K562 (cell line): Measurements from ENCODE around the gene FARSB. TPM values are rescaled to one million over a fixed set of nuclear protein-coding genes. Genes with fewer than 3 reads are reported as not detected.

Experiments used
- ATAC-seq: fragments of 200-7000 bp; cut with Tn5 transposase; 3 replicates; pipeline ENCODE4 v1.9.1; 2020; ENCODE audit warnings: moderate library complexity
- BruUV-seq: library from RNA; stranded (reverse); fragments of 400-500 nt; replicated peaks from 2 replicates; lab custom pipeline; 2021; lab: Mats Ljungman, UMichigan
- CTCF ChIA-PET: fragments of 300-600 bp; formaldehyde crosslinking; extraction: SDS; loops from one replicate; lab custom pipeline; 2021; ENCODE audit warnings: low intra/inter-chr PET ratio; lab: Yijun Ruan, JAX
- POLR2A ChIA-PET: fragments of 300-600, 350-650 bp; sonication (Branson Sonifier 250); formaldehyde crosslinking; extraction: SDS; loops from one replicate; lab custom pipeline; 2021; ENCODE audit warnings: antibody characterized with exemption, inconsistent platforms; lab: Yijun Ruan, JAX
- DNase-seq, 4 experiments: peaks; one replicate each; pipeline versions ENCODE4 v3.0.0 to v3.0.0-alpha.2; 2011 to 2018; ENCODE audit warnings: low spot score in 3 of 4, mixed read lengths in 3 of 4; ENCODE audit errors: extremely low read depth in 1 of 4
- FAIRE-seq: peaks from 2 replicates; lab custom pipeline; 2011; peaks lifted over from hg19 to GRCh38; lab: Jason Lieb, UNC
- H2AFZ ChIP-seq: 2 replicates; pipeline ENCODE4 v1.6.0; 2011; ENCODE audit warnings: low read depth, low read length, control low read depth, inconsistent platforms
- H3K27ac ChIP-seq: fragments of 200-600 bp; 3 replicates; pipeline ENCODE4 v1.8.0; 2011; ENCODE audit warnings: low read depth, mild to moderate bottlenecking, control low read depth, inconsistent platforms, low read length, moderate library complexity, mixed read lengths; ENCODE audit errors: extremely low read depth
- H3K27me3 ChIP-seq, 2 experiments: fragments of 300-600 bp in 1 of 2; 2 replicates in 1 of 2; 3 replicates in 1 of 2; pipeline versions ENCODE4 v1.6.0 to v1.8.0; 2011; ENCODE audit warnings: inconsistent platforms in 2 of 2, low read length in 2 of 2, mild to moderate bottlenecking in 1 of 2, mixed read lengths in 1 of 2, moderate library complexity in 1 of 2; ENCODE audit not compliant: control insufficient read depth in 2 of 2, insufficient read depth in 2 of 2
- H3K36me3 ChIP-seq: fragments of 300-600 bp; 3 replicates; pipeline ENCODE4 v1.8.0; 2011; ENCODE audit warnings: mild to moderate bottlenecking, low read length, inconsistent platforms; ENCODE audit not compliant: control insufficient read depth, insufficient read depth
- H3K4me1 ChIP-seq, 2 experiments: fragments of 200-600 bp in 1 of 2; replicated peaks in 1 of 2; 2 replicates in 1 of 2; 3 replicates in 1 of 2; pipeline versions ENCODE4 v1.5.1 to v1.8.0; 2011; ENCODE audit warnings: inconsistent platforms in 2 of 2, low read length in 2 of 2, mild to moderate bottlenecking in 1 of 2, mixed read lengths in 1 of 2, moderate library complexity in 1 of 2; ENCODE audit not compliant: control insufficient read depth in 2 of 2, insufficient read depth in 2 of 2
- H3K4me2 ChIP-seq: 2 replicates; pipeline ENCODE4 v1.6.1; 2011; ENCODE audit warnings: low read length, control low read depth, inconsistent platforms, mixed read lengths; ENCODE audit not compliant: insufficient read depth
- H3K4me3 ChIP-seq: fragments of 200-600 bp; sonication (generic), shearing (Covaris generic); 2 replicates; pipeline ENCODE4 v1.5.1; 2016; ENCODE audit warnings: control low read depth, inconsistent platforms
- H3K79me2 ChIP-seq: fragments of 200-600 bp; 3 replicates; pipeline ENCODE4 v1.8.0; 2011; ENCODE audit warnings: low read length, inconsistent platforms; ENCODE audit not compliant: control insufficient read depth, insufficient read depth
- H3K9ac ChIP-seq, 2 experiments: 2 replicates each; pipeline versions ENCODE4 v1.6.0 to v1.6.1; 2011; ENCODE audit warnings: low read depth in 2 of 2, low read length in 2 of 2, control low read depth in 1 of 2, inconsistent platforms in 1 of 2, mild to moderate bottlenecking in 1 of 2, mixed read lengths in 1 of 2; ENCODE audit not compliant: insufficient read depth in 1 of 2
- H3K9me1 ChIP-seq: one replicate; pipeline ENCODE4 v1.6.0; 2011; ENCODE audit warnings: inconsistent platforms, mild to moderate bottlenecking, low read length, moderate library complexity; ENCODE audit not compliant: control insufficient read depth, insufficient read depth
- H3K9me3 ChIP-seq: replicated peaks from 2 replicates; pipeline ENCODE4 v1.5.1; 2011; ENCODE audit warnings: low read depth, low read length, inconsistent platforms; ENCODE audit not compliant: control insufficient read depth, insufficient read depth
- H4K20me1 ChIP-seq: replicated peaks from 2 replicates; pipeline ENCODE4 v1.6.1; 2011; ENCODE audit warnings: low read length, inconsistent platforms, mixed read lengths; ENCODE audit not compliant: control insufficient read depth, insufficient read depth
- BCL6 ChIP-seq: fragments of 250-450 bp; sonication (Bioruptor Pico); IDR thresholded peaks from 2 replicates; pipeline ENCODE4 v1.4.0; 2020
- CBX3 ChIP-seq, 2 experiments: IDR thresholded peaks; 1 replicate in 1 of 2; 2 replicates in 1 of 2; pipeline ENCODE4 v1.6.1; 2012; ENCODE audit warnings: inconsistent platforms in 2 of 2, low read length in 2 of 2, borderline replicate concordance in 1 of 2, control low read depth in 1 of 2
- CEBPB ChIP-seq: fragments of 450-650 bp; IDR thresholded peaks from 2 replicates; pipeline ENCODE4 v1.6.1; 2016; ENCODE audit warnings: missing genetic modification characterization, missing compliant biosample characterization
- CREB1 ChIP-seq, 2 experiments: sonication (generic) in 1 of 2; formaldehyde crosslinking in 1 of 2; IDR thresholded peaks; 2 replicates each; pipeline versions ENCODE4 v1.6.1 to v1.8.0; 2012 to 2022; ENCODE audit warnings: inconsistent platforms in 1 of 2, mild to moderate bottlenecking in 1 of 2, missing genetic modification reagents in 1 of 2, moderate library complexity in 1 of 2
- CSDE1 ChIP-seq, 2 experiments: fragments of 450-650 bp; IDR thresholded peaks; 2 replicates each; pipeline ENCODE4 v1.6.1; 2016; ENCODE audit warnings: mild to moderate bottlenecking in 1 of 2
- FOXJ2 ChIP-seq: fragments of 200-800 bp; sonication (Bioruptor generic); IDR thresholded peaks from 2 replicates; pipeline ENCODE4 v1.6.1; 2016; ENCODE audit warnings: missing genetic modification characterization, missing compliant biosample characterization
- JUN ChIP-seq, 2 experiments: sonication (generic) in 1 of 2; formaldehyde crosslinking in 1 of 2; IDR thresholded peaks; 2 replicates each; pipeline versions ENCODE4 v1.6.1 to v1.8.0; 2012 to 2022; ENCODE audit warnings: borderline replicate concordance in 2 of 2, mild to moderate bottlenecking in 2 of 2, improper control_type of control experiment in 1 of 2, low read depth in 1 of 2, low read length in 1 of 2, missing genetic modification reagents in 1 of 2
- MXI1 ChIP-seq: IDR thresholded peaks from 2 replicates; pipeline ENCODE4 v1.6.1; 2011; ENCODE audit warnings: low read depth, mild to moderate bottlenecking, improper control_type of control experiment, low read length
- MYC ChIP-seq, 2 experiments: fragments of 250-450 bp in 1 of 2; sonication (Bioruptor Pico) in 1 of 2; IDR thresholded peaks; 2 replicates each; pipeline versions ENCODE4 v1.5.1 to v1.6.1; 2012 to 2021; ENCODE audit warnings: low read depth in 2 of 2, borderline replicate concordance in 1 of 2, improper control_type of control experiment in 1 of 2, low read length in 1 of 2, mild to moderate bottlenecking in 1 of 2, moderate library complexity in 1 of 2
- PHTF2 ChIP-seq: fragments of 250-450 bp; sonication (Bioruptor Pico); IDR thresholded peaks from 2 replicates; pipeline ENCODE4 v1.5.0; 2021; ENCODE audit warnings: mild to moderate bottlenecking
- POLR2AphosphoS2 ChIP-seq: IDR thresholded peaks from 2 replicates; pipeline ENCODE4 v1.6.1; 2012; ENCODE audit warnings: low read length, improper control_type of control experiment
- RAD51 ChIP-seq: fragments of 450-650 bp; IDR thresholded peaks from 2 replicates; pipeline ENCODE4 v1.7.1; 2016; ENCODE audit warnings: low read depth, mild to moderate bottlenecking, borderline replicate concordance
- ZNF3 ChIP-seq: fragments of 250-450 bp; sonication (Bioruptor Pico); IDR thresholded peaks from 2 replicates; pipeline ENCODE4 v1.5.0; 2021; ENCODE audit warnings: mild to moderate bottlenecking, moderate library complexity
- WGBS: fragments of 100-300 bp; shearing (Covaris generic); methylation state at CpG from one replicate; pipeline ENCODE4 v1.1.6; 2016; ENCODE audit warnings: low coverage, mixed read lengths; ENCODE audit not compliant: insufficient coverage; ENCODE audit errors: missing lambda C conversion rate; 5-methylcytosine and 5-hydroxymethylcytosine counted together
- in situ Hi-C: fragments of 300-500 bp; cut with MboI; formaldehyde crosslinking; loops from 4 replicates; pipeline ENCODE4 v1.15.0; 2018; ENCODE audit warnings: inconsistent platforms, mixed read lengths
- intact Hi-C: fragments of 100-400 bp; cut with micrococcal nuclease; formaldehyde crosslinking; loops from 2 replicates; pipeline ENCODE4 v1.14.2; 2022
- polyA plus RNA-seq, 8 experiments: library from polyadenylated mRNA; depleted of rRNA in 4 of 8; stranded (reverse) in 5 of 8; unstranded in 3 of 8; fragments of >200 nt; fragmentation: Nextera tagmentation in 2 of 8; fragmentation: Illumina TruSeq in 1 of 8; extraction: Ambion mirVana in 2 of 8; extraction: Trizol in 1 of 8; gene quantifications; 2 replicates each; pipeline versions ENCODE4 v1.2.1 to v1.2.3, GENCODE V29; 2011 to 2014; ENCODE audit warnings: inconsistent platforms in 1 of 8, missing spikeins in 1 of 8
- total RNA-seq, 7 experiments: library from RNA; depleted of rRNA in 6 of 7; stranded (reverse); fragments of >200 nt in 6 of 7; fragmentation: Illumina TruSeq in 2 of 7; extraction: Trizol in 2 of 7; gene quantifications; 2 replicates each; pipeline versions ENCODE4 v1.2.1 to v1.2.3, GENCODE V29; 2011 to 2021; ENCODE audit warnings: low replicate concordance in 1 of 7
- TF ChIP-seq, protein P1 (sequence below), 2 experiments: IDR thresholded peaks; 2 replicates each; pipeline ENCODE4 v1.6.1; 2011; ENCODE audit warnings: borderline replicate concordance in 1 of 2, control low read depth in 1 of 2, low read depth in 1 of 2, low read length in 1 of 2, mild to moderate bottlenecking in 1 of 2, mixed read lengths in 1 of 2, moderate library complexity in 1 of 2; ENCODE audit not compliant: insufficient read depth in 1 of 2, insufficient read length in 1 of 2, poor library complexity in 1 of 2, severe bottlenecking in 1 of 2; ENCODE audit errors: extremely low read depth in 1 of 2
- TF ChIP-seq, protein P2 (sequence below): sonication (generic); formaldehyde crosslinking; IDR thresholded peaks from 2 replicates; pipeline ENCODE4 v1.8.1; 2023; ENCODE audit warnings: mild to moderate bottlenecking, missing genetic modification reagents
- TF ChIP-seq, protein P3 (sequence below): IDR thresholded peaks from 2 replicates; pipeline ENCODE4 v1.6.1; 2012; ENCODE audit warnings: low read depth, low read length, improper control_type of control experiment, borderline replicate concordance

FARSB gene
- total and polyA plus RNA-seq, 9 of the 15 experiments (the other 6 are each of a cell fraction or from before 2014, with no cell fraction given): 26.6 to 171 (median 55.7) TPM

DNA sequence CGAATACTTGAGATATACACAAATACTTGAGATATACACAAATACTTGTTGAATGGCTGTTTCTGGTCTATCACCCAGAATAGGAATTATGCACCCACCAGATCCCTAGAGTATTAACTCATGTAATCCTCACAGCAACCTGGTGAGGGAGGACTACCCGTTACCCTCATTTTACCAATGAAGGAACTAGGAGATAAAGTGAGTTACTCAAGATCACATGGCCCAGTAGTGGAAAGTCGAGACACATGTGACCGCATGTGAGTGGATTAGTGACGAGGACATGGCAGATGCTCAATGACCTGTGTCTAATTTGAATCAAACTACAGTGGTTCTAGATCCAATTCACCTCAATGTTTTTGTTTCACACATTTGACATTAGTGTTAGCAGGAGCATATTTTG, 18.0 kb upstream of the FARSB start:
- POLR2A ChIA-PET: interaction anchor here (1.2 kb wide), 1 partner anchor 11 kb away, joined by 3 read pairs; no protein-coding TSS in a partner anchor
- H3K9me3 ChIP-seq: no peaks in the 10 kb centered on the region
- H3K27me3 ChIP-seq: no peaks in the 10 kb centered on the region
- no peak overlapping the region for H3K4me3 ChIP-seq
- peaks cover 6 to 8% of the 10 kb centered on the region in 2 experiments; a peak in 3 of 5 replicates for H3K4me1 ChIP-seq
- H3K79me2 ChIP-seq: no peaks in the 10 kb centered on the region
- H4K20me1 ChIP-seq: no peaks in the 10 kb centered on the region
- FAIRE-seq: no peak
- no peaks in the 10 kb centered on the region for H3K9me1 ChIP-seq
- intact Hi-C loops (no loop called here), in situ Hi-C loops (no loop called here)
- no peak overlapping the region for H3K4me2 ChIP-seq
- 21% methylated on average over 5 of the region's 5 CpGs for WGBS
- H3K9ac ChIP-seq: no peak overlapping the region
- no TSS peak for BruUV-seq
- no peak overlapping the region for H3K27ac ChIP-seq
- ATAC-seq: peak; percentile 68
- H2AFZ ChIP-seq: 0 out of 2 replicates have a peak overlapping the region, but pooled peaks have one; percentile 48
- CTCF ChIA-PET: no interaction called here
- H3K36me3 ChIP-seq: no peaks in the 10 kb centered on the region
- peak in 1 of 4 experiments; percentile 31 for DNase-seq
- TF ChIP-seq MYC (IDR thresholded peaks at IDR 0.05; ENCODE audit: low read depth, low read length): peak; percentile 31; the same call in 1 of the 2 replicates
- no peak for TF ChIP-seq MYC (CRISPR knock-in tag; IDR thresholded peaks at IDR 0.05; ENCODE audit: borderline replicate concordance, low read depth)
- TF ChIP-seq RAD51: peak; percentile 50; the same call in 1 of the 2 replicates
- no peak for TF ChIP-seq ZNF3 (CRISPR knock-in tag)
- no peak for TF ChIP-seq CEBPB (tag)
- no peak for TF ChIP-seq FOXJ2
- no peak for TF ChIP-seq MXI1
- no peak for TF ChIP-seq POLR2AphosphoS2
- TF ChIP-seq CSDE1 (IDR thresholded peaks at IDR 0.05): no peak
- peak in 1 of 2 experiments; percentile 61; a peak in 1 of 3 replicates for TF ChIP-seq CBX3 (IDR thresholded peaks at IDR 0.05; ENCODE audit: borderline replicate concordance in 1 of 2, low read length in 2 of 2)
- TF ChIP-seq, protein P1, sequence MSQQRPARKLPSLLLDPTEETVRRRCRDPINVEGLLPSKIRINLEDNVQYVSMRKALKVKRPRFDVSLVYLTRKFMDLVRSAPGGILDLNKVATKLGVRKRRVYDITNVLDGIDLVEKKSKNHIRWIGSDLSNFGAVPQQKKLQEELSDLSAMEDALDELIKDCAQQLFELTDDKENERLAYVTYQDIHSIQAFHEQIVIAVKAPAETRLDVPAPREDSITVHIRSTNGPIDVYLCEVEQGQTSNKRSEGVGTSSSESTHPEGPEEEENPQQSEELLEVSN (IDR thresholded peaks at IDR 0.05; ENCODE audit: borderline replicate concordance in 1 of 2, extremely low read depth in 1 of 2, insufficient read depth in 1 of 2, insufficient read length in 1 of 2, low read depth in 1 of 2, low read length in 1 of 2, poor library complexity in 1 of 2, severe bottlenecking in 1 of 2): peak; percentile 44 to 55
- TF ChIP-seq, protein P2, sequence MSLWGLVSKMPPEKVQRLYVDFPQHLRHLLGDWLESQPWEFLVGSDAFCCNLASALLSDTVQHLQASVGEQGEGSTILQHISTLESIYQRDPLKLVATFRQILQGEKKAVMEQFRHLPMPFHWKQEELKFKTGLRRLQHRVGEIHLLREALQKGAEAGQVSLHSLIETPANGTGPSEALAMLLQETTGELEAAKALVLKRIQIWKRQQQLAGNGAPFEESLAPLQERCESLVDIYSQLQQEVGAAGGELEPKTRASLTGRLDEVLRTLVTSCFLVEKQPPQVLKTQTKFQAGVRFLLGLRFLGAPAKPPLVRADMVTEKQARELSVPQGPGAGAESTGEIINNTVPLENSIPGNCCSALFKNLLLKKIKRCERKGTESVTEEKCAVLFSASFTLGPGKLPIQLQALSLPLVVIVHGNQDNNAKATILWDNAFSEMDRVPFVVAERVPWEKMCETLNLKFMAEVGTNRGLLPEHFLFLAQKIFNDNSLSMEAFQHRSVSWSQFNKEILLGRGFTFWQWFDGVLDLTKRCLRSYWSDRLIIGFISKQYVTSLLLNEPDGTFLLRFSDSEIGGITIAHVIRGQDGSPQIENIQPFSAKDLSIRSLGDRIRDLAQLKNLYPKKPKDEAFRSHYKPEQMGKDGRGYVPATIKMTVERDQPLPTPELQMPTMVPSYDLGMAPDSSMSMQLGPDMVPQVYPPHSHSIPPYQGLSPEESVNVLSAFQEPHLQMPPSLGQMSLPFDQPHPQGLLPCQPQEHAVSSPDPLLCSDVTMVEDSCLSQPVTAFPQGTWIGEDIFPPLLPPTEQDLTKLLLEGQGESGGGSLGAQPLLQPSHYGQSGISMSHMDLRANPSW (CRISPR knock-in tag): no peak
- no peak for TF ChIP-seq PHTF2
- no peak for TF ChIP-seq CREB1 (IDR thresholded peaks at IDR 0.05)
- no peak for TF ChIP-seq CREB1 (CRISPR knock-in tag; IDR thresholded peaks at IDR 0.05)
- no peak for TF ChIP-seq JUN (IDR thresholded peaks at IDR 0.05; ENCODE audit: borderline replicate concordance, low read depth, low read length)
- no peak for TF ChIP-seq JUN (CRISPR knock-in tag; IDR thresholded peaks at IDR 0.05; ENCODE audit: borderline replicate concordance)
- no peak for TF ChIP-seq BCL6 (CRISPR knock-in tag)
- TF ChIP-seq, protein P3, sequence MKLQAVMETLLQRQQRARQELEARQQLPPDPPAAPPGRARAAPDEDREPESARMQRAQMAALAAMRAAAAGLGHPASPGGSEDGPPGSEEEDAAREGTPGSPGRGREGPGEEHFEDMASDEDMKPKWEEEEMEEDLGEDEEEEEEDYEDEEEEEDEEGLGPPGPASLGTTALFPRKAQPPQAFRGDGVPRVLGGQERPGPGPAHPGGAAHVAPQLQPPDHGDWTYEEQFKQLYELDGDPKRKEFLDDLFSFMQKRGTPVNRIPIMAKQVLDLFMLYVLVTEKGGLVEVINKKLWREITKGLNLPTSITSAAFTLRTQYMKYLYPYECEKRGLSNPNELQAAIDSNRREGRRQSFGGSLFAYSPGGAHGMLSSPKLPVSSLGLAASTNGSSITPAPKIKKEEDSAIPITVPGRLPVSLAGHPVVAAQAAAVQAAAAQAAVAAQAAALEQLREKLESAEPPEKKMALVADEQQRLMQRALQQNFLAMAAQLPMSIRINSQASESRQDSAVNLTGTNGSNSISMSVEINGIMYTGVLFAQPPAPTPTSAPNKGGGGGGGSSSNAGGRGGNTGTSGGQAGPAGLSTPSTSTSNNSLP: no peak
